Measurements from ENCODE around the gene ZNF227.
"Not testable (repeated sequence)": the region's sequence is repeated elsewhere in the genome, so short reads cannot be mapped to it uniquely, and the experiment has no call there.

Gene ZNF227

GRCh38 chr19:44204772-44205171 lies 7.6 kb upstream of the ZNF227 start:
- Mint-ChIP-seq H3K27ac (no peak overlapping the region), H3K4me3 (no peak overlapping the region), H3K4me1 (peaks cover 4 to 10% of the 10 kb centered on the region in 2 donors), H3K9me3 (peaks cover 7 to 16% of the 10 kb centered on the region in 2 donors), H3K27me3 (peaks cover 12 to 15% of the 10 kb centered on the region in 2 donors), H3K36me3 (peaks cover 10% of the 10 kb centered on the region in 2 donors)
- no peak for DNase-seq
- no peak for ATAC-seq (replicated peaks)

DNA sequence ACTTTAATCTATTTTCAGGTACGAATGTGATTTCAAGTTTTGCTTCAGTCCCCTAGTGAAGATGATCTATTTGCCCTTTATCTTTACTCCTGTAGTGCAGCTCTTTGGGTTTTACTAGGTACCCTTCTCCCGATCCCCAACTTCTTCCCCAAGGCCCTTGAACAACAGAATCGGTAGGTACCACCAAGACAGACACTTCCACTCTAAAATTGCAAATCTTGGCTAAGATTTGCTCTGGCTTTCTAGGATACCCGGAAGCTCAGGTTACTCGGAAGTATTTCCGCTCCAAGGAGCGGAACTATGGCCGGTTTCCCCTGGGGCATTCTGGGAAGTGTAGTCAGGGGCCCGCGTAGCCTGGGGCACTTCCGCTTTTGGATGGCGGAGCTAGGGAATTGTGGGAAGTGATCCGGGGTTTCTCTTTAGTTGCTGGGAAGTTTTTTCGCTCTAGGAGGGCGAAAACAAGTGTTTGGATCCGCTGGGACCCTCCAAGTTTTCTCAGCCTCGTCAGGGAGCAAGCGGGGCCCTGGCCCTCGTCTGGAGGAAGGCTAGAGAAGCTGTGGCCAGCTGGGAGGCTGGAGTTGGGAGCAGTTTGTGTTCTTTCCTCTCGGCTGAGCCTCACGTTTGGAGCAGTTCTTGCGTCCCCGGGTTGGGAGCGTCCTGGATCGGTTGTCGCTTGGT lies 5.1 kb upstream of the ZNF227 start:
- ATAC-seq (replicated peaks) (peak; percentile 92 to 94), DNase-seq (peak; percentile 79)
- Mint-ChIP-seq H3K4me1 (peaks cover 4 to 10% of the 10 kb centered on the region in 2 donors), H3K9me3 (peaks cover 7 to 13% of the 10 kb centered on the region in 2 donors), H3K4me3 (peak overlapping the region; percentile 89 to 95), H3K27ac (peak overlapping the region; percentile 85), H3K36me3 (peaks cover 7 to 10% of the 10 kb centered on the region in 2 donors), H3K27me3 (peaks cover 9 to 12% of the 10 kb centered on the region in 2 donors)

DNA sequence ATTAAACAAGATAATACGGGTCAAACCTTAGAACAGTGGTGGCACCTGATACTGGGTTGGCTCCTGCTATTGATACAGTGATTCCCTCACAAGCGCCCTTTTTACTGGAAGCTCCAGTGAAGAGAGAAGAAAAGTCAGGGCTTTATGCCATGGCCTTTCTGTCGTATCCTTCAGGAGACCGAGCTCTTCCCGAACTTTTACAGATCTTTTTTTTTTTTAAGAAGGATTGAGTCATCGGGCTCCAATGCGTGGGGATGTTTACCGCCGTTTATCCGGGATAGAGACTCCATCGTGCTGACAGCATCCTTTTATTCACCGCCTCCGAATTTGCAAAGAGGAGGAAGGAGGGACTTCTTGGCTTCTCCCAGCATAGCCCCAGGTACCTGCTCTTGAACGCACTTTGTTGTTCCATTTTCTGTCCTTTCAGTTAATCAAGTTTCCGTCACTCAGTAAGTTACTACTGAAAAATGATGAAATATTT lies 574 bp downstream of the ZNF227 start:
- H3K4me3 Mint-ChIP-seq: peak overlapping the region; percentile 94 to 96
- peak overlapping the region; percentile 98 for H3K27ac Mint-ChIP-seq
- no peaks in the 10 kb centered on the region for H3K27me3 Mint-ChIP-seq
- peaks cover 22 to 32% of the 10 kb centered on the region in 2 donors for H3K36me3 Mint-ChIP-seq
- H3K9me3 Mint-ChIP-seq: peaks cover 0 to 2% of the 10 kb centered on the region in 2 donors
- ATAC-seq (replicated peaks) (no peak), DNase-seq (no peak)
- H3K4me1 Mint-ChIP-seq: peaks cover 9 to 19% of the 10 kb centered on the region in 2 donors

GRCh38 chr19:44219926-44220325 lies 7.6 kb downstream of the ZNF227 start:
- H3K27ac Mint-ChIP-seq; DNase-seq; H3K9me3 Mint-ChIP-seq; H3K27me3 Mint-ChIP-seq; ATAC-seq (replicated peaks); H3K4me1 Mint-ChIP-seq; H3K4me3 Mint-ChIP-seq: not testable (repeated sequence)
- H3K36me3 Mint-ChIP-seq: peaks cover 49 to 69% of the 10 kb centered on the region in 2 donors

- not testable (repeated sequence) for ATAC-seq (replicated peaks); H3K27me3 Mint-ChIP-seq; H3K27ac Mint-ChIP-seq; H3K4me3 Mint-ChIP-seq; H3K4me1 Mint-ChIP-seq; DNase-seq; H3K9me3 Mint-ChIP-seq
- H3K36me3 Mint-ChIP-seq: peaks cover 49 to 69% of the 10 kb centered on the region in 2 donors
These were observed 8.4 kb downstream of the ZNF227 start for GRCh38 chr19:44220761-44221160.

GRCh38 chr19:44221291-44221690 lies 9.0 kb downstream of the ZNF227 start:
- not testable (repeated sequence) for H3K9me3 Mint-ChIP-seq; DNase-seq; H3K4me3 Mint-ChIP-seq; H3K4me1 Mint-ChIP-seq; H3K27me3 Mint-ChIP-seq; H3K27ac Mint-ChIP-seq; ATAC-seq (replicated peaks)
- peaks cover 51 to 71% of the 10 kb centered on the region in 2 donors for H3K36me3 Mint-ChIP-seq

- Mint-ChIP-seq H3K27me3 (no peaks in the 10 kb centered on the region), H3K27ac (no peak overlapping the region), H3K9me3 (peaks cover 6 to 16% of the 10 kb centered on the region in 2 donors), H3K36me3 (peaks cover 70 to 93% of the 10 kb centered on the region in 2 donors), H3K4me1 (peaks cover 5 to 14% of the 10 kb centered on the region in 2 donors), H3K4me3 (no peak overlapping the region)
- DNase-seq: no peak
- ATAC-seq (replicated peaks): peak; percentile 97 to 100
These were observed 16.0 kb downstream of the ZNF227 start for GRCh38 chr19:44228318-44228717.

DNA sequence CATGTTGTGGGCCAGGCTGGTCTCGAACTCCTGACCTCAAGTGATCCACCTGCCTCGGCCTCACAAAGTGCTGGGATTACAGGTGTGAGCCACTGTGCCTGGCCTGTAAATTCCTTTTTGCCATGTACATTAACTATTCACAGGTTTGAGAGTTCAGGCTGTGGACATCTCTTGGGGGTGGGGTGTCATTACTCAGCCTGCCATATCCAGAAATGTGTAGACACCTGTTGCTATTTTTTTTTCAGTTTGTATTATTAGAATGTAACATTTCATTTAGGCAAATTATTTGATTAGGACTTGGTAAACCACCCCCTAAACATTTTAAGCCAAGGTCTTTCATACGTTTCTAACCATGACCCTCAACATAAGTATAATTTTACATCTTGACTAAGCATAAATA lies 20.5 kb downstream of the ZNF227 start:
- Mint-ChIP-seq H3K36me3 (peaks cover 77 to 93% of the 10 kb centered on the region in 2 donors), H3K9me3 (peaks cover 31 to 32% of the 10 kb centered on the region in 2 donors), H3K27me3 (no peaks in the 10 kb centered on the region)

GRCh38 chr19:44236384-44236783 lies 24.1 kb downstream of the ZNF227 start:
- H3K27me3 Mint-ChIP-seq: no peaks in the 10 kb centered on the region
- ATAC-seq (replicated peaks) (no peak), DNase-seq (no peak)
- H3K4me3 Mint-ChIP-seq: no peak overlapping the region
- H3K4me1 Mint-ChIP-seq: no peaks in the 10 kb centered on the region
- H3K36me3 Mint-ChIP-seq: peaks cover 61 to 78% of the 10 kb centered on the region in 2 donors
- no peak overlapping the region for H3K27ac Mint-ChIP-seq
- peaks cover 24 to 29% of the 10 kb centered on the region in 2 donors for H3K9me3 Mint-ChIP-seq

More for the DNA sequence above, 20.5 kb downstream of the ZNF227 start:
- ATAC-seq (replicated peaks) (no peak), DNase-seq (no peak)
- Mint-ChIP-seq H3K27ac (no peak overlapping the region), H3K4me3 (no peak overlapping the region), H3K4me1 (peaks cover 5 to 9% of the 10 kb centered on the region in 2 donors)

GRCh38 chr19:44252332-44252731 lies 40.0 kb downstream of the ZNF227 start:
- not testable (repeated sequence) for ATAC-seq (replicated peaks); H3K27me3 Mint-ChIP-seq; H3K4me1 Mint-ChIP-seq; H3K4me3 Mint-ChIP-seq; DNase-seq; H3K27ac Mint-ChIP-seq
- Mint-ChIP-seq H3K9me3 (peaks cover 54 to 61% of the 10 kb centered on the region in 2 donors), H3K36me3 (peaks cover 76 to 92% of the 10 kb centered on the region in 2 donors)

DNA sequence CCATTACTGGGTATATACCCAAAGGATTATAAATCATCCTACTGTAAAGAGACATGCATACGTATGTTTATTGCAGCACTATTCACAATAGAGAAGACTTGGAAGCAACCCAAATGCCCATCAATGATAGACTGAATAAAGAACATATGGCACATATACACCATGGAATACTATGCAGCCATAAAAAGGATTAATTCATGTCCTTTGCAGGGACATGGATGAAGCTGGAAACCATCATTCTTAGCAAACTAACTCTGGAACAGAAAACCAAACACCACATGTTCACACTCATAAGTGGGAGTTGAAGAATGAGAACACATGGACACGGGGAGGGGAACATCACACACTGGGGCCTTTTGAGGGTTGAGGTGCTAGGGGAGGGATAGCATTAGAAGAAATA lies 41.1 kb downstream of the ZNF227 start:
- not testable (repeated sequence) for H3K4me1 Mint-ChIP-seq; DNase-seq; H3K27me3 Mint-ChIP-seq; H3K27ac Mint-ChIP-seq; H3K4me3 Mint-ChIP-seq; ATAC-seq (replicated peaks)
- Mint-ChIP-seq H3K36me3 (peaks cover 77 to 90% of the 10 kb centered on the region in 2 donors), H3K9me3 (peaks cover 59 to 67% of the 10 kb centered on the region in 2 donors)

- no peak for DNase-seq
- no peak for ATAC-seq (replicated peaks)
- no peaks in the 10 kb centered on the region for H3K27me3 Mint-ChIP-seq
- H3K4me1 Mint-ChIP-seq: peaks cover 0 to 2% of the 10 kb centered on the region in 2 donors
- H3K27ac Mint-ChIP-seq: no peak overlapping the region
- peaks cover 67 to 80% of the 10 kb centered on the region in 2 donors for H3K36me3 Mint-ChIP-seq
- H3K9me3 Mint-ChIP-seq: peaks cover 58 to 67% of the 10 kb centered on the region in 2 donors
- H3K4me3 Mint-ChIP-seq: no peak overlapping the region
These were observed 42.2 kb downstream of the ZNF227 start for GRCh38 chr19:44254496-44254895.

DNA sequence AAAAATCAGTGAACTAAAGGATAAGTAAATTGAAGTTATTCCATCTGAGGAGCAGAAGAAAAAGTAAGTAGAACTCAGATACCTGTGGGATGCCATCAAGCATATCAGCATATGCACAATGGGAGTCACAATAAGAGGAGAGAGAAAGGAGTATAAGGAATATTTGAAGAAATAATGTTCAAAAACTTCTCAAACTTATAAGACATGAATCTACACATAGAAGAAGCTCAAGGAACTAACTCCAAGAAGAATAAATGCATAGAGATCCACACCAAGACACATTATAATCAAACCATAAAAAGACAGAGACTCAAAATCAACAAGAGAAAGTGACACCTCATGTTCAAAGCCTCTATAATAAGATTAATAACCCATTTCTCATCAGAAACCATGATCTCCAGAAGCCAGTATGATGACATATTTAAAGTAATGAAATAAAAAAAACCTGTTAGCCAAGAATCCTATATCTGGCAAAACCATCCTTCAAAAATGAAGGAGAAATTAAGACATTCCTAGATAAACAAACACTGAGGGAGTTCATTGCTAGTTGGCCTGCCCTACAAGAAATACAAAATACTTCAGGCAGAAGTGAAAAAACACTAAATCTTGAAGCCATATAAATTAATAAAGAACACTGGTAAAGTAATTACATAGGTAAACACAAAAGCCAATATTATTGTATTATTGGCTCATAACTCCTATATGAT lies 43.5 kb downstream of the ZNF227 start:
- Mint-ChIP-seq H3K4me3 (no peak overlapping the region), H3K9me3 (peaks cover 50 to 57% of the 10 kb centered on the region in 2 donors), H3K27me3 (no peaks in the 10 kb centered on the region), H3K4me1 (peaks cover 11 to 13% of the 10 kb centered on the region in 2 donors), H3K27ac (no peak overlapping the region), H3K36me3 (peaks cover 60 to 77% of the 10 kb centered on the region in 2 donors)
- ATAC-seq (replicated peaks) (no peak), DNase-seq (no peak)

- Mint-ChIP-seq H3K27ac (no peak overlapping the region), H3K9me3 (peaks cover 40 to 43% of the 10 kb centered on the region in 2 donors), H3K4me3 (no peak overlapping the region), H3K27me3 (no peaks in the 10 kb centered on the region), H3K4me1 (peaks cover 11 to 13% of the 10 kb centered on the region in 2 donors), H3K36me3 (peaks cover 46 to 67% of the 10 kb centered on the region in 2 donors)
- no peak for ATAC-seq (replicated peaks)
- DNase-seq: no peak
These were observed 45.8 kb downstream of the ZNF227 start for GRCh38 chr19:44258136-44258535.
